Neuronal stem cell (in vitro differentiated cells): ENCODE data around the gene PRR11. TPM values are rescaled to one million over a fixed set of nuclear protein-coding genes. Genes with fewer than 3 reads are reported as not detected.
A peak's percentile ranks its signal among the peaks of the same experiment; 100 is the strongest.

Source experiments
- small RNA-seq: library from polyadenylated mRNA; stranded (forward); fragments of <200 nt; extraction: miRNeasy Mini kit (QIAGEN cat#:217004); gene quantifications from one replicate; pipeline ENCODE3, GENCODE V24; 2013; ENCODE audit not compliant: insufficient read depth

The PRR11 gene

Small RNA genes lying within 50 kb of the gene (small RNA-seq; reads per million reads assigned to genes)
- 4,494 reads per million, percentile 100 among the genes with 10 or more reads in this experiment for gene MIR301A
- 3,446 reads per million, percentile 99 among the genes with 10 or more reads in this experiment for gene MIR454
- gene RNU2-58P: not detected
